Retinal pigment epithelial cell (primary cell): ENCODE measurements around the gene AGTPBP1.

Experiments used
- DNase-seq: peaks from one replicate; pipeline ENCODE4 v3.0.0-alpha.2; 2010; ENCODE audit warnings: low read depth
- H3K4me3 ChIP-seq: 2 replicates; pipeline ENCODE4 v1.5.1; 2011; ENCODE audit warnings: mild to moderate bottlenecking, low read length, control low read depth, moderate library complexity
- CTCF ChIP-seq: conservative IDR thresholded peaks from 2 replicates; pipeline ENCODE4 v1.5.1; 2011; ENCODE audit warnings: low read depth, low read length, control low read depth, inconsistent platforms

The AGTPBP1 gene

DNA sequence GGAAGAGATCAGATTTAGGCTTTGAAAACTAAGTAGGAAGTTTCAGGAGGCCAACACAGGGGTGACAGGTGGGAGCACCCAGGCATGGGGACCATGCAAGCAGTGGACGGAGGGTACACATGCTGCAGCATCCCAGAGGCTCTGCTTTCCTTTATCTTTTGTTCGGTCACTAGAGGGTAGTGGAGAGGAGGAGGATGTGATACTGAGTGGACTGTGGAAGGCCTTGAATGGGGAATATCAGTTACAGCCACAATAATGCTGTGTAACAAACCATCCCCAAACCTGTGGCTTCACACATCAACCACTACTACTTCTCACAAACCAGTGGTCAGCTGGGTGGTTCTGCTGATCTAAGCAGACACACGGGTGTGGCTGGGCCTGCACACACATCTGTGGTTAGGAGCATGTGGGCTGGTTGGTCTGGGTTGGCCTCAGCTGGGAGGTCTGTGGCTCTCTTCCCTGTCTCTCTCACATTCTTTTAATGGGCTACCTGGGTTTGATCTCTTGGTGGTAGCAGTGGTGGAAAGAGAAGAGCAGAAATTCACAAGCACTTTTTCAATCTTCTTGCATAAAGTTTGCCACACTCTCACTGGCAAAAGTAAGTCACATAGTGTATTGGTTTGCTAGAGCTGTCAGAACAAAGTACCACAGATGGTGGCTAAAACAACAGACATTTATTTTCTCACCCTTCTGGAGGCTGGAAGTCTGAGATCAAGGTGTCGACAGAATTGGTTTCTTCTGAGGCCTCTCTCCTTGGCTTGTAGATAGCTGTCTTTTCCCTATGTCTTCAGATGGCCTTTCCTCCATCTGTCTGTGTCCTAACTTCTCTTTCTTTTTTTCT, 238.7 kb downstream of the AGTPBP1 start:
- no peak for DNase-seq
- no peak overlapping the region for H3K4me3 ChIP-seq
- no peak for TF ChIP-seq CTCF

GRCh38 chr9:85501882-85502281, 239.9 kb downstream of the AGTPBP1 start:
- no peak overlapping the region for H3K4me3 ChIP-seq
- no peak for DNase-seq
- no peak for TF ChIP-seq CTCF

- H3K4me3 ChIP-seq, result no peak overlapping the region
- no peak for TF ChIP-seq CTCF
These were observed 240.3 kb downstream of the AGTPBP1 start for GRCh38 chr9:85501456-85501855.

More at GRCh38 chr9:85501456-85501855, 240.3 kb downstream of the AGTPBP1 start:
- DNase-seq, result no peak
